Activated T-cell treated with anti-CD3 and anti-CD28 coated beads, Interleukin-2, amount 50 U/mL, for 4 hours (primary cell): Measurements from ENCODE around the gene INTS11. TPM values are rescaled to one million over a fixed set of nuclear protein-coding genes. Genes with fewer than 3 reads are reported as not detected.

Source experiments
- ATAC-seq, 2 donors: fragments of 200-7000 bp; cut with Tn5 transposase; one replicate each; pipeline ENCODE4 v1.10.0; 2021
- DNase-seq: peaks from one replicate; pipeline ENCODE4 v3.0.0-alpha.2; 2020
- H3K27me3 Mint-ChIP-seq: one replicate; pipeline ENCODE4 v1.8.0; 2021; ENCODE audit warnings: low read depth, mixed read lengths
- H3K36me3 Mint-ChIP-seq: one replicate; pipeline ENCODE4 v1.8.0; 2022; ENCODE audit warnings: mixed read lengths; ENCODE audit not compliant: insufficient read depth
- H3K4me1 Mint-ChIP-seq: one replicate; pipeline ENCODE4 v1.8.0; 2021; ENCODE audit warnings: low read depth, mixed read lengths
- H3K4me3 Mint-ChIP-seq: one replicate; pipeline ENCODE4 v1.8.0; 2021; ENCODE audit warnings: mild to moderate bottlenecking, moderate library complexity, mixed read lengths
- H3K9me3 Mint-ChIP-seq: one replicate; pipeline ENCODE4 v1.8.0; 2021; ENCODE audit warnings: mixed read lengths
- total RNA-seq, 3 donors: library from RNA; stranded (reverse); gene quantifications; one replicate each; pipeline ENCODE4 v1.2.1, GENCODE V29; 2021

The INTS11 gene
- total RNA-seq, 3 donors from 2014 or later: 164 to 181 (median 172) TPM

DNA sequence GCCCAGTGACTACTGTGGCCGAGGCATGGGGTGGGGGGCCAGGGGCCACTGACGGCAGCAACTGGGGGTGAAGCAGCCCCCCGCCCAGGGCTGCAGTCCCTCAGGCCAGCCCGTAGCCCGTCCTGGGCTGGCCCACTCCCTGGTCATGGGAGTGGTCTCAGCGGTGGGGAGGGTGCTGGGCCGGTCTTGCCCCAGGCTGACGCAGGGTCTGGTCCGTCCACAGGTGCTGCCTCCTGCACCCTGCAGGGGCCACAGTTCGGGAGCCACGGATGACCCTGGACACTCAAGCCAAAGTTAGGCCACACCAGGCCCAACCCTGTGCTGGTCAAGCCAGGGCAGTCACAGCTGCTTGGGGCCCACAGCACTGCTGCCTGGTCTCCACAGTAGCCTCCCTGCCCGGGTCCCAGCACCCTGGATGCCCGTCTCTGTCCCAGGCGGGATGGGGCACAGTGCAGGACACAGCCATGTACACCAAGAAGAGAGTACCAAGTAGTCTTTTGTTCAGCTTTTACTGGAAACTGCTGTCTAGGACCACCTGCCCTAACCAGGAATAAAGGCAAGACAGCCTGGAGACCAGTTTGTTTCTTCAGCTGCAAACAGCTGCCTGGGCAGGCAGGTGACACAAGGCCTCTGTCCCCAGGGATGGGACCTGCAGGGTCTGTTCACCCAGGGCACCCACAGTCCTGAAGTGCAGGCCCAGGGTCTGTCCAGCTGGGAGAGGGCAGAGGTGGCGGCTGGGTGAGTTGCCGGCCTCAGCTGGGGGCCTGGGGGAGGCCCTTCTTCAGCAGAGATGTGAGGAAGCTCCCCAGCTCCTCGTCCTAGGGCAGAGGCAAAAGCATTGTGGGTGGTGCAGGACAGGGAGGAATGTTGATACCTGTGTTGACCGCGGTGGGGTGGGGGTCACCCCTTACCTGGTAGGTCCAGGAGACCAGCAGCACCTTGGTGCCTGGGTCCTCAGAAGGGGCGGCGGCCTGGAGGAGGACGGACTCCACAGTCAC, 13.1 kb downstream of the INTS11 start:
- H3K9me3 Mint-ChIP-seq: no peaks in the 10 kb centered on the region
- no peak overlapping the region for H3K4me3 Mint-ChIP-seq
- ATAC-seq (no peak), DNase-seq (no peak)
- H3K36me3 Mint-ChIP-seq: peaks cover 8% of the 10 kb centered on the region
- H3K4me1 Mint-ChIP-seq: peaks cover 8% of the 10 kb centered on the region
- H3K27me3 Mint-ChIP-seq: no peaks in the 10 kb centered on the region

DNA sequence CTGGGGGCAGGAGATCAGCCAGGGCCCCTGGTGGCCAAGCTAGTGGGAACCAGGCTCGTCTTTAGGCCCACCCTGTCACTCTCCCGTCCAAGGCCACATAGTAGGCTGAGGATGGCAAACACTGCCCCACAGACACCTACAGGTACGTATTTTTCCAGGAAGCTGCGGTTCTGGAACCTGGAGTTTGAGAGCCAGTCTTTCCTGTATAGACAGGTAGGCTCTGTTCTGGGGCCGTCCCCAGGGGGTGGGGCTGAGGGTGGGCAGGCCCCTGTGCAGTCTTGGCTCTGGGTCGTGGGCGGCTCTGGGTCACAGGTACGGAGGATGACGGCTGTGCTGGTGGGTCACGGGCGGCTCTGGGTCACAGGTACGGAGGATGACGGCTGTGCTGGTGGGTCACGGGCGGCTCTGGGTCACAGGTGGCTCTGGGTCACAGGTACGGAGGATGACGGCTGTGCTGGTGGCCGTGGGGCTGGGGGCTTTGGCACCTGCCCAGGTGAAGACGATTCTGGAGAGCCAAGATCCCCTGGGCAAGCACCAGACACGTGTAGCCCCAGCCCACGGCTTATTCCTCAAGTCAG, 13.9 kb downstream of the INTS11 start:
- ATAC-seq (no peak), DNase-seq (no peak)
- H3K36me3 Mint-ChIP-seq: peaks cover 8% of the 10 kb centered on the region
- no peaks in the 10 kb centered on the region for H3K9me3 Mint-ChIP-seq
- no peaks in the 10 kb centered on the region for H3K27me3 Mint-ChIP-seq
- H3K4me3 Mint-ChIP-seq: peak overlapping the region; percentile 79
- H3K4me1 Mint-ChIP-seq: peaks cover 16% of the 10 kb centered on the region

DNA sequence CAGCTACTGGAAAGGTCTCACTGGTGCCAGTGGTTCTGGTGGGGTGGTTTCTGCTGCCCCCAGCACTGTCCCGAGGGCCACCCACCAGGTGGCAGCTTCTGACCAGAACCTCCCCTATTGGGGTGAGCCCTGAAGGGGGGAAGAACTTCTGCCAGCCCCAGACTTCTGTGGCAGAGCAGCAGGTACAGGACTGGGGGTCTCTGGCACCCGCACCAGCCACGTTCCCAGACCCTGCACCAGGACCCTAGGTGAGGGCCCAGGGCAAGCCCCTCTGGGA, 14.4 kb downstream of the INTS11 start:
- no peak for ATAC-seq
- H3K36me3 Mint-ChIP-seq: peaks cover 8% of the 10 kb centered on the region
- H3K9me3 Mint-ChIP-seq: no peaks in the 10 kb centered on the region
- peak overlapping the region; percentile 79 for H3K4me3 Mint-ChIP-seq
- H3K27me3 Mint-ChIP-seq: no peaks in the 10 kb centered on the region
- no peak for DNase-seq
- peaks cover 19% of the 10 kb centered on the region for H3K4me1 Mint-ChIP-seq

DNA sequence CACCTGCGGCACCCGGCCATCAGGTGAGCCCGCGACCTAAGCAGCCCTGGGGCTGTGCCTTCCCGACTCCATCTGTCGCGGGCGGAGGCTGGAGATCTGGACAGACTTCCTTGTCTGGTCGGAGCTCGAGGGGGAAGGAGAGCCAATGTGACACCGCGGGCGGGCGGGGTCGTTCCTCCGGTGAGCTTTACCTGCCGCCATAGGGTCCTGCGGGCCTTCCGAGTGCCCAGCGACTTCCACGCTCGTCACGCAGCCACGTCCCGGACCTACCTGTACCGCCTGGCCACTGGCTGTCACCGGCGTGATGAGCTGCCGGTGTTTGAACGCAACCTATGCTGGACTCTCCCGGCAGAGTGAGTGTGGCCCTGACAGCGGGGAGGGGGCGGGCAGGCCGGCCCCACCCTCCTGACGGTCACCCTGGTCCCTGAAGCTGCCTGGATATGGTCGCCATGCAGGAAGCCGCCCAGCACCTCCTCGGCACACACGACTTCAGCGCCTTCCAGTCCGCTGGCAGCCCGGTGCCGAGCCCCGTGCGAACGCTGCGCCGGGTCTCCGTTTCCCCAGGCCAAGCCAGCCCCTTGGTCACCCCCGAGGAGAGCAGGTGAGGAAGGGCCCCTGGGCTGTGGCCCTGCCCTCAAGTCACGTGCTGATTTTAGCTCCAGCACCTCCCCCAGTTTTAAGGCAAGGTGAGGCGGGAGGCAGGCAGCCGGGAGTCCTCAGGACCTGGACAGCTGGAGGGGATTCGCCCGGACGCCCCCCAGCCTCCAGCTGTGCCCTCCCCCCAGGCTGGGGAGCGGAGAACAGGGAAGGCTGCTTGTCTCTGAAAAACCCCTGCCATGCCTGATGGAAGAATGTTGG, 15.0 kb downstream of the INTS11 start:
- Mint-ChIP-seq H3K4me1 (peaks cover 21% of the 10 kb centered on the region), H3K9me3 (no peaks in the 10 kb centered on the region), H3K36me3 (peaks cover 5% of the 10 kb centered on the region), H3K27me3 (no peaks in the 10 kb centered on the region), H3K4me3 (peak overlapping the region; percentile 79)
- ATAC-seq (no peak), DNase-seq (no peak)

DNA sequence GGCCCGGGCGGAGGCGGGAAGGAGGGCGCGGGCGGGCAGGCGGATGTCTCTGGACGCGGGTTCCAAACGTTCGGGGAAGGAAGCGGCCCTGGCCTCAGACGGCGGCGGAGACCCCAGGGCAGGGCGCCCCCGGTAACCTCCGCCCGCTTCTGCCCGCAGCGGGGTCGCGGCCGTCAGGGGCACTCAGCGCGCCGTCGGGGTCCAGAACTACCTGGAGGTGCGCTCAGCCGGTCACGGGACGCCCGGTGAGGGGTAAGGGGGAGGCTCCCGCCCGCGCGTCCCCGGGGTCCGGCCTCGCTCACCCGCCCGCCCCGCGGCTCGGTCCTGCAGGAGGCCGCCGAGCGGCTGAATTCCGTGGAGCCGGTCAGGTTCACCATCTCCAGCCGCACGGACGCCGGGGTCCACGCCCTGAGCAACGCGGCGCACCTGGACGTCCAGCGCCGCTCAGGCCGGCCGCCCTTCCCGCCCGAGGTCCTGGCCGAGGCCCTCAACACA, 15.7 kb downstream of the INTS11 start:
- no peak for DNase-seq
- peaks cover 5% of the 10 kb centered on the region for H3K36me3 Mint-ChIP-seq
- H3K4me1 Mint-ChIP-seq: peaks cover 22% of the 10 kb centered on the region
- H3K27me3 Mint-ChIP-seq: no peaks in the 10 kb centered on the region
- H3K9me3 Mint-ChIP-seq: no peaks in the 10 kb centered on the region
- ATAC-seq: no peak
- H3K4me3 Mint-ChIP-seq: peak overlapping the region; percentile 83

DNA sequence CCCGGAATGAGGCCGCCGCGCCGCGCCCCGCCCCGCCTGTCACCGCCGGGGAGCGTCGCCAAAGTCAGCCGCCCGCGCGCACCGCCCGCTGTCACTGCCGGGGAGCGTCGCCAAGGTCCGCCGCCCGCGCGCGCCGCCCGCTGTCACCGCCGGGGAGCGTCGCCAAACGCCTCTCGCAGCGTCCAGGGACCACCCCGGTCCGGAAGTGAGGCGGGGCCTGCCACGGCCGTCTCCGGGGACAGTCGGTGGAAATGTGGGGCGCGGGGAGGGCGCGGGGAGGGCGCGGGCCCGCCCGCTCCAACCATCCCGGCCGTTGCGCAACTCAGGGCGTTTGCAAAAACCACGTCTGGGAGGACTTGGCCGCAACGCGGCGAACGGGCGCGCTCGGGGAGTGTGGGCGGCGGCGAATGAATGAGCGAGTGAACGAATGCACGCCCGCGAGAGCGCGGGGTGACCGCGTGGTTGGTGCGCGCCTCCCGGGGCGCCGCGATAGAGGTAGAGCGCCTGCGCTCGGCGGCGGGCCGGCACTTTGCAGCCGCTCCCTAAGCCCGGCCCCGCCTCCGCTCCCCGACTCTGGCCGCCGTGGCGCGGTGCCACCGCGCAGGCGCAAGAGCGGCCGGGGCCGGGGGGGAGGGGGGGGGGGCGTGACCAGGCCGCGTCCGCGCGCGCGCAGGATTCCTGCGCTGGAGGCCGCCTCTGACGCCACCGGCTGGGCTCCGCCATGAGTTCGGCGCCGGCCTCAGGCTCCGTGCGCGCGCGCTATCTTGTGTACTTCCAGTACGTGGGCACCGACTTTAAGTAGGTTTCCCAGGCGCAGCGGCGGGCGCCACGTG, 16.3 kb downstream of the INTS11 start, which contains the start of the genes ACAP3 and PUSL1:
Gene ACAP3 (minus strand): TSS at position 8 of the 833 bp plus-strand sequence. CDS start 115 bp downstream, outside the sequence.
Gene PUSL1 (plus strand): TSS at position 675 of the 833 bp plus-strand sequence. CDS start 47 bp downstream, at position 722.
- Mint-ChIP-seq H3K27me3 (no peaks in the 10 kb centered on the region), H3K9me3 (no peaks in the 10 kb centered on the region), H3K4me1 (peaks cover 22% of the 10 kb centered on the region), H3K4me3 (peak within 1 kb of the TSS; percentile 83), H3K36me3 (no peaks in the 10 kb centered on the region)
- ATAC-seq: peak; percentile 76 to 78
- peak; percentile 85 for DNase-seq

DNA sequence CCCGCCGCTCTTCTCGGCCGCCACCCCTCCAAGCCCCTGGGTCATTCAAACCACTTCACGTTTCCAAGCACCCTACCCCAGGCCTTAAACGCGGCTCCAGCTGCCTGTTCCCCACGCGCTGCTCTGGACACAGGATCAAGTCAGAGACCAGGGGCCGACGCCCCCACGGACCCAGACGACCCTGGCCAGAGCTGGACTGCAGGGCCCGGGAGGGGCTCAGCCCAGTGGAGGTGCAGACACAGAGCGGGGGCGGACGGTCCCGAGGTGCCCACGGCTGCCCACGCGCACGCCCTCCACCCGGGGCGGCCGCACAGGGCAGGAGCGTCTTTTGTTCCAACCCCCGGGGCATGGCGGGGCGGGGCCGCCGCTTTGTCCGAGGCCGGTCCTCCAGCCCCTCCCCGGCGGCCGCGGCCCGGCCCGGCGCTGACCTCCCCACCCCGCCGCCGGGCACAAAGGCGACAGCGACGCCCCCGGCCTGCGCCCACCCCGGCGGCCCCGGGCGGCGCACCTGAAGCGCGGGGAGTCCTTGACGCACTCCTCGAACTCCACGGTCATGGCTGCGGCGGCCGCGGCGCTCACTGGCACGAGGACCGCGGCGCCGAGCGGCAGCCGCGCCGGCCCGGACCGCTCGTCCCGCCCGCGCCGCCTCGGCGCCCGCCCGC, 17.1 kb downstream of the INTS11 start:
- Mint-ChIP-seq H3K36me3 (no peaks in the 10 kb centered on the region), H3K4me3 (peak overlapping the region; percentile 82), H3K4me1 (peaks cover 22% of the 10 kb centered on the region), H3K9me3 (no peaks in the 10 kb centered on the region), H3K27me3 (no peaks in the 10 kb centered on the region)
- ATAC-seq (peak in 1 of 2 donors; percentile 0), DNase-seq (no peak)

DNA sequence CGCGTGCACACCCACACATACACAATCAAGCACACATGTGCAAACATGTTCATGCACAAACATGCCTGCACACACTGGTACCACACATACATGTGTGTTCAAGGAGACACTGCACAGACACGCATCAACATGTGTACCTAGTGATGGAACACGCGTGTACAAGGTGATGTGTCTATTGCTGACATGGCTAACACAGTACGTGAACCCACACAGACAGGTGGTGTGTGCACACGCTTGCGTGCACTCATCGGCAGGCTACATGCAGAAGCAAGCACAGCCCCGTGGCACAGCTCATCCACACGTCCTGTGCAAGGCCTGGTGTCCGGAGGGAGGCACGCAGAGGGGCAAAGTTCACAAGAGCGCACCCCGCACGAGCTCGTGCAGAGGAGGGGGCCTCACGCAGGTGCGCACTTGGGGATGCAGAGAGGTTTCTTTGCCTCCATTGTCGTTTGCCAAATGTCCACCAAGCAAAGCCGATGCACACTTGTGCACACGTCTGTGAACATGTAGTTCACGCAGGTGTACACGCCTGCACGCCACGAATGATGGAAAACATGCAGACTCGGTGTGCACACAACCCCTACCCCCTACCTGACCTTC, 17.7 kb downstream of the INTS11 start:
- no peaks in the 10 kb centered on the region for H3K27me3 Mint-ChIP-seq
- peaks cover 22% of the 10 kb centered on the region for H3K4me1 Mint-ChIP-seq
- H3K9me3 Mint-ChIP-seq: no peaks in the 10 kb centered on the region
- no peak for DNase-seq
- H3K4me3 Mint-ChIP-seq: peak overlapping the region; percentile 82
- H3K36me3 Mint-ChIP-seq: no peaks in the 10 kb centered on the region
- no peak for ATAC-seq

DNA sequence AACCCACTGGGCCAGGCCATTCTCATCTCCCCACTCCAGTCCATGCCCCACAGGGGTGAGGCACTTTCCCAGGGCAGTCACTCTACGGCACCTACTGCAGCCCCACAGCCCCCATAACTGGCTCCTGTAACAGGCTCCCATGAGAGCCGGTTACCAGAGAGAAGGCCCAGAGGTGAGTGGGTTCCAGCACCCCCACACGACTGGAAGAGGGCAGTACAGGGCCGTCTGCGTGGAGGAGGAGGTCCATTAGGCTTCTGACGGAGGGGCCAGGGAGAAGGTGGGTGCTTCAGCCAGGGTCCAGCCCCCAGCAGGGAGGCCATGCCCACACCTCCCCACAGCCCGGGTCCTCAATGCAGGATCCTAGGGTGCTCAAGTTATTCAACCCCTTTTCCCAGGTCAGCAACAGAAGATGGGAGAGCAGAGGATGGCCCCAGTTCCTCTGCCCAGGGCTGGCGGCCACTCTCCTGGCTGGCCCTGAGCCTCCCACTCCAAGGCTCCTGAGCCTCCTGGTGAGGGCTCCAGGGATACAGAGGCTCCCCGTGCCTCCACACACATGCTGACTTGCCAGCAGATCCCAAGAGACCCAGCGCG, 18.3 kb downstream of the INTS11 start:
- no peaks in the 10 kb centered on the region for H3K36me3 Mint-ChIP-seq
- ATAC-seq: no peak
- H3K27me3 Mint-ChIP-seq: no peaks in the 10 kb centered on the region
- peak overlapping the region; percentile 82 for H3K4me3 Mint-ChIP-seq
- H3K4me1 Mint-ChIP-seq: peaks cover 22% of the 10 kb centered on the region
- no peak for DNase-seq
- no peaks in the 10 kb centered on the region for H3K9me3 Mint-ChIP-seq

DNA sequence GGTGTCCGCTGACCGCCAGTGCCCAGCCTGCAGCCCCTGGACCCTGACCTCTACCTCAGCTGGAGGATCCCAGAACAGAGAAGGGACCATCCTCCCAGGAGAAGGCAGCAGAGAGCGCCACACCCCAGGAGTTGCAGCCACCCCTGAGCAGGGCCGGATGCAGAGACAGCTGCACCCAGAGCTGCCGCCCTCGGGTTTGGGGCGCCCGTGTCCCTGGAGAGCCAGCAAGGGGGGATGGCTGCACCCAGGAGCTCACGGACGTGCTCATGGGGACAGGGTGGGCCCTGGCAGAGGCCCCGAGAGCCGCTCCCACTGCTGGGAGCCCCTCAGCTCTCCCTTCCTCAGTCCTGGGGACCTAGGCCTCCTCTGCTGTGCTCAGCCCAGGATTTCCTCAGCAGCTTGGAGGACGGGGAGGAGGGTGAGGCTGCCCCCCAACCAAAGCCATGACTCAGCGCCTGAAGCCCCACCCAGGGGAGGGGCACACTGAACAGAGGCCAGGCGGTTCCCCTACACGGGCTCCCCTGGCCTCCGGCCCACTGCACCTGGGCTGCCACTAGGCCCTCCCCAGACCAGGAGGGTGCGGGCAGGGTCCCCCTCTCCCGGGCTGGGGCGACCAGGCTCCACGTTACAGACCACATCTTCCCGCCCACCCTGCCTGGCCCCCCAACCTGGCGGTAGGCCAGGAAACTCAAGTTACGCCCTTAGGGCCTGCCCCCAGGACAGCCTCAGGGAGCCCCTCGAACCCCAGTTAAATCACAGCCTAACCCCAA, 19.0 kb downstream of the INTS11 start:
- DNase-seq: peak; percentile 71
- Mint-ChIP-seq H3K27me3 (no peaks in the 10 kb centered on the region), H3K36me3 (no peaks in the 10 kb centered on the region), H3K9me3 (no peaks in the 10 kb centered on the region), H3K4me3 (peak overlapping the region; percentile 82), H3K4me1 (peaks cover 22% of the 10 kb centered on the region)
- peak; percentile 16 to 23 for ATAC-seq

DNA sequence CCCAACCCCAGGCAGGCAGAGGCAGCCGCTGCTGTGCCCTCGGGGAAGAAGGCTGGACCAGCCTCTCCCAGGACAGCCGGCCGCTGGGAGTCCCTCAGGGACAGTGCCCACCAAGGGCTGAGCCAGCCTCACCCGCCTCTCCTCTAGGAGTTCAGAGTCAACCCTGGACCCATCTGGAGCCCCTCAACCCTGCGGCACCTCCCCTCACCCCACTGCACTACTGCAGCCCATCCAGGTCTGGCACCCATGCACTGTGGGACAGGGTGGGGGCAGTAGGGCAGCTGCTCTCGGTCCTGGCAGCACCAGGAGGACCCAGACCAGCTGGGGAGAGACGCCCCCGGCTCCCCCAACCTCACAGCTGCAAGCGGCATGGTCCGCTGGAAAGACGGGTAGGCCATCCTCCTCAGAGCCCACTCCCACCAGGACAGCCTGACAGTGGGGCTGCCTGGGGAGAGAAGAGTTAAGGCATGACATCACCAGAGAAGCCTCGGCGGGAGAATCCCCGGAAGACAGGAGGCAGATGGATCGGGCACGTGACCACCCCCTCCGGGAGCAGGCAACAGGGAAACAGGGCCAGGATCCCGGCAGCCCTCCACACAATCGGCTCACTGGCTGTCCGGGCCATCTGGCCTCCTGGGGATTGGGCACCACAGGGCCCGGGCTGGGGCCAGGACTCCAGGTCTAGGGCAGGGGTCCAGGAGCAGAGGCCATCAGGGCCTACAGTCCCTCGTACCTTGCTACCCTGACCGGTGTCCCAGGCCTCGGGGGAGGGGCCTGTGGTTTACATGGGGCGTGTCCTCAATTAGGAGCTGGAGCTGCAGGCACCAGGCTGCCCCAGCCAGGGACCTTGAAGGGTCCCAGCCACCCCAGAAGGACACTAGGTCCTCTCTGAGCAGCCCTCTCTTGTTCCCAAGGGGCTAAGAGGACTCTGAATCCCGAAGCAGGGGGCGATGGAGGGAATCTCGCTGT, 19.8 kb downstream of the INTS11 start:
- peaks cover 22% of the 10 kb centered on the region for H3K4me1 Mint-ChIP-seq
- H3K27me3 Mint-ChIP-seq: no peaks in the 10 kb centered on the region
- H3K4me3 Mint-ChIP-seq: no peak overlapping the region
- ATAC-seq (no peak), DNase-seq (no peak)
- no peaks in the 10 kb centered on the region for H3K9me3 Mint-ChIP-seq
- H3K36me3 Mint-ChIP-seq: no peaks in the 10 kb centered on the region
